Naive thymus-derived CD4-positive, alpha-beta T cell (primary cell): ENCODE measurements around the gene SERPINA4. TPM values are rescaled to one million over a fixed set of nuclear protein-coding genes. Genes with fewer than 3 reads are reported as not detected.

Experiments
- ATAC-seq: fragments of 150-1000 bp; cut with Tn5 transposase; 2 replicates; pipeline ENCODE4 v1.10.0; 2021; ENCODE audit warnings: mild to moderate bottlenecking, moderate library complexity
- CTCF ChIA-PET: fragments of 350-600 bp; sonication (Branson Sonifier 250); formaldehyde crosslinking; loops from one replicate; lab custom pipeline; 2021; ENCODE audit warnings: antibody characterized with exemption; lab: Charles Lee
- POLR2A ChIA-PET: fragments of 350-600 bp; sonication (Branson Sonifier 250); formaldehyde crosslinking; loops from one replicate; lab custom pipeline; 2021; ENCODE audit warnings: antibody characterized with exemption, inconsistent platforms; lab: Charles Lee
- DNase-seq, 9 donors: peaks; one replicate each; pipeline versions ENCODE4 v3.0.0 to v3.0.0-alpha.2; 2020 to 2022; ENCODE audit warnings: mixed read lengths in 1 of 9
- H3K27ac ChIP-seq: one replicate; pipeline ENCODE4 v1.7.0; 2013; ENCODE audit warnings: mild to moderate bottlenecking, low read depth, low read length, moderate library complexity
- H3K27me3 ChIP-seq, 2 donors: one replicate each; pipeline ENCODE4 v1.7.0; 2013; ENCODE audit warnings: low read length in 2 of 2, mild to moderate bottlenecking in 2 of 2, moderate library complexity in 2 of 2; ENCODE audit not compliant: control insufficient read depth in 2 of 2, insufficient read depth in 2 of 2
- H3K36me3 ChIP-seq, 3 experiments: 1 replicate in 2 of 3; 2 replicates in 1 of 3; pipeline ENCODE4 v1.7.0; 2013; ENCODE audit warnings: low read length in 3 of 3, mild to moderate bottlenecking in 3 of 3, moderate library complexity in 1 of 3; ENCODE audit not compliant: insufficient read depth in 3 of 3, control insufficient read depth in 2 of 3
- H3K4me1 ChIP-seq, 2 donors: one replicate each; pipeline ENCODE4 v1.7.0; 2013; ENCODE audit warnings: low read length in 2 of 2, mild to moderate bottlenecking in 2 of 2, moderate library complexity in 1 of 2; ENCODE audit not compliant: control insufficient read depth in 2 of 2, insufficient read depth in 2 of 2
- H3K4me3 ChIP-seq: 2 replicates; pipeline ENCODE4 v1.7.0; 2013; ENCODE audit warnings: mild to moderate bottlenecking, low read length
- H3K9me3 ChIP-seq, 3 experiments: 1 replicate in 2 of 3; 2 replicates in 1 of 3; pipeline ENCODE4 v1.7.0; 2013; ENCODE audit warnings: low read length in 3 of 3; ENCODE audit not compliant: control insufficient read depth in 2 of 3
- H3K27ac Mint-ChIP-seq, 9 donors: one replicate each; pipeline ENCODE4 v1.8.0; 2020 to 2022; ENCODE audit warnings: mixed read lengths in 9 of 9, mild to moderate bottlenecking in 8 of 9, moderate library complexity in 5 of 9, inconsistent platforms in 2 of 9
- H3K27me3 Mint-ChIP-seq, 5 donors: one replicate each; pipeline ENCODE4 v1.8.0; 2021 to 2022; ENCODE audit warnings: mixed read lengths in 5 of 5, mild to moderate bottlenecking in 1 of 5
- H3K36me3 Mint-ChIP-seq, 5 donors: one replicate each; pipeline ENCODE4 v1.8.0; 2020 to 2022; ENCODE audit warnings: mixed read lengths in 5 of 5, mild to moderate bottlenecking in 3 of 5, inconsistent platforms in 1 of 5
- H3K4me1 Mint-ChIP-seq, 7 donors: one replicate each; pipeline ENCODE4 v1.8.0; 2020 to 2022; ENCODE audit warnings: mixed read lengths in 7 of 7, mild to moderate bottlenecking in 3 of 7, inconsistent platforms in 1 of 7
- H3K4me3 Mint-ChIP-seq, 10 donors: one replicate each; pipeline ENCODE4 v1.8.0; 2020 to 2022; ENCODE audit warnings: mild to moderate bottlenecking in 10 of 10, mixed read lengths in 10 of 10, moderate library complexity in 6 of 10, inconsistent platforms in 2 of 10
- H3K9me3 Mint-ChIP-seq, 11 donors: one replicate each; pipeline ENCODE4 v1.8.0; 2020 to 2022; ENCODE audit warnings: mixed read lengths in 11 of 11, mild to moderate bottlenecking in 4 of 11, inconsistent platforms in 1 of 11, moderate library complexity in 1 of 11
- intact Hi-C, 2 donors: fragments of 100-400 bp; cut with micrococcal nuclease; formaldehyde crosslinking; loops; one replicate each; pipeline ENCODE4 v1.15.1; 2023
- polyA plus RNA-seq, 2 donors: library from polyadenylated mRNA; unstranded; fragments of 300-500 nt; fragmentation: Illumina TruSeq; gene quantifications; one replicate each; pipeline ENCODE4 v1.2.3, GENCODE V29; 2021
- total RNA-seq, 6 experiments: library from RNA in 5 of 6; stranded (reverse) in 5 of 6; gene quantifications; 1 replicate in 5 of 6; 2 replicates in 1 of 6; pipeline ENCODE4 v1.2.3 and lab custom pipeline; 2021 to 2026

Gene SERPINA4
- total and polyA plus RNA-seq, 7 experiments from 2014 or later: not detected

- Histone ChIP-seq H3K4me1 (no peaks in the 10 kb centered on the region), H3K9me3 (no peaks in the 10 kb centered on the region), H3K4me3 (no peak overlapping the region), H3K27me3 (no peaks in the 10 kb centered on the region), H3K36me3 (no peaks in the 10 kb centered on the region), H3K27ac (no peak overlapping the region)
- DNase-seq (no peak), ATAC-seq (no peak)
- intact Hi-C loops: no loop called here
- Mint-ChIP-seq H3K27ac (no peak overlapping the region), H3K9me3 (peaks cover 0 to 29% (median 9%) of the 10 kb centered on the region in 11 donors), H3K27me3 (peaks cover 0 to 16% (median 4%) of the 10 kb centered on the region in 5 donors), H3K36me3 (no peaks in the 10 kb centered on the region), H3K4me1 (no peaks in the 10 kb centered on the region), H3K4me3 (no peak overlapping the region)
- CTCF ChIA-PET: no interaction called here
- POLR2A ChIA-PET: no interaction called here
Measured at GRCh38 chr14:94612580-94613554, 51.6 kb downstream of the SERPINA4 start.

DNA sequence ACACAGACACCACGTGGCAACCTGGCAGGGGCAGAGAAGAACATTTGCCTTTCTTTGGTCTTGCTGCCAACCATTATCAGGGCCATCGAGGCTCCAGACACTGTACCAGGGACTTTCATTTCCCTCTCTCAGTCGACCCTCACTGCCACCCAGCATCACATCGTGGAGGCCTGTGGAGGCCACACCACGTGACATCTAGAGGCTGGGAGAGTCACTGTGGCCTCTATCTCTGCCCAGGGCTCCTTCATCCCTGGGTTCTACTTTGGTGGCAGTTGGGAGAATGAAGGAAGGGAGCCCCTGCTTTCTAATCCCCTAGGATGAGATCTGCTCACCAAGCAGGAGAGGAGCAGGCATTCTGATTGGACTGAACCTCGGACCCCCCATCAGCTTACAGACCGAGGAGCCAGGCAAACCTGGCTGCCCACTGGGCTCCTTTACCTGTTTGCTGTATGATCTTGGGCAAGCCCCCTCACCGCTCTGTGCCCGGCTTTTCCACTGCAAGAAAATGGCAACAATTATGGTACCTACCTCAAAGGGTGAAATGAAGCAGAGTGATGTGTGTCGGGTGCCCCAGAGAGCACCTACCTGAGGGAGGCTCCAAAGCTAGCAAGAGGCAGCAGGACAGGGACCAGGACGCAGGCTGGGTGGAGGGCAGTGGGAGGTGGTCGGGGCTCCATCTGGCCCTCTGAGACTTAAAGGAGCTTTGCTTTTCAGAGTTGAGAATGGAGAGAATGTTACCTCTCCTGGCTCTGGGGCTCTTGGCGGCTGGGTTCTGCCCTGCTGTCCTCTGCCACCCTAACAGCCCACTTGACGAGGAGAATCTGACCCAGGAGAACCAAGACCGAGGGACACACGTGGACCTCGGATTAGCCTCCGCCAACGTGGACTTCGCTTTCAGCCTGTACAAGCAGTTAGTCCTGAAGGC, 52.7 kb downstream of the SERPINA4 start:
- no peak for ATAC-seq
- H3K36me3 ChIP-seq: no peaks in the 10 kb centered on the region

GRCh38 chr14:94614802-94615201, 53.6 kb downstream of the SERPINA4 start:
- H3K36me3 ChIP-seq: no peaks in the 10 kb centered on the region
- DNase-seq: no peak
- H3K27ac ChIP-seq: no peak overlapping the region
- no peaks in the 10 kb centered on the region for H3K36me3 Mint-ChIP-seq
- peaks cover 1 to 31% (median 19%) of the 10 kb centered on the region in 11 donors for H3K9me3 Mint-ChIP-seq
- peaks cover 0 to 12% (median 0%) of the 10 kb centered on the region in 3 experiments for H3K9me3 ChIP-seq
- H3K4me3 ChIP-seq: no peak overlapping the region
- no peak overlapping the region for H3K4me3 Mint-ChIP-seq
- peaks cover 0 to 17% (median 4%) of the 10 kb centered on the region in 5 donors for H3K27me3 Mint-ChIP-seq
- H3K4me1 ChIP-seq: no peaks in the 10 kb centered on the region
- intact Hi-C loops: no loop called here
- no peaks in the 10 kb centered on the region for H3K27me3 ChIP-seq
- ATAC-seq: no peak
- no peak overlapping the region for H3K27ac Mint-ChIP-seq
- H3K4me1 Mint-ChIP-seq: no peaks in the 10 kb centered on the region
- ChIA-PET CTCF (interaction anchor here (0.6 kb wide), 1 partner anchor 13 kb away, joined by 4 read pairs; no protein-coding TSS in a partner anchor), POLR2A (no interaction called here)

More for the DNA sequence above, 52.7 kb downstream of the SERPINA4 start:
- Mint-ChIP-seq H3K9me3 (peaks cover 2 to 34% (median 17%) of the 10 kb centered on the region in 11 donors), H3K27me3 (peaks cover 0 to 16% (median 3%) of the 10 kb centered on the region in 5 donors), H3K36me3 (no peaks in the 10 kb centered on the region), H3K27ac (no peak overlapping the region), H3K4me3 (no peak overlapping the region), H3K4me1 (no peaks in the 10 kb centered on the region)
- intact Hi-C loops: no loop called here
- Histone ChIP-seq H3K27ac (no peak overlapping the region), H3K9me3 (peaks cover 0 to 10% (median 0%) of the 10 kb centered on the region in 3 experiments), H3K27me3 (no peaks in the 10 kb centered on the region), H3K4me1 (no peaks in the 10 kb centered on the region), H3K4me3 (no peak overlapping the region)
- no peak for DNase-seq
- POLR2A ChIA-PET: no interaction called here
- CTCF ChIA-PET: interaction anchor here (0.6 kb wide), 1 partner anchor 13 kb away, joined by 4 read pairs; no protein-coding TSS in a partner anchor

- Histone ChIP-seq H3K27me3 (no peaks in the 10 kb centered on the region), H3K36me3 (no peaks in the 10 kb centered on the region), H3K9me3 (peaks cover 0 to 12% (median 0%) of the 10 kb centered on the region in 3 experiments), H3K27ac (no peak overlapping the region), H3K4me1 (no peaks in the 10 kb centered on the region), H3K4me3 (no peak overlapping the region)
- ChIA-PET POLR2A (no interaction called here), CTCF (no interaction called here)
- no peak overlapping the region for H3K27ac Mint-ChIP-seq
- no peak for DNase-seq
- no peak for ATAC-seq
- intact Hi-C loops: no loop called here
- no peaks in the 10 kb centered on the region for H3K4me1 Mint-ChIP-seq
- H3K9me3 Mint-ChIP-seq: peaks cover 3 to 31% (median 19%) of the 10 kb centered on the region in 11 donors
- H3K27me3 Mint-ChIP-seq: peaks cover 0 to 22% (median 8%) of the 10 kb centered on the region in 5 donors
- no peak overlapping the region for H3K4me3 Mint-ChIP-seq
- peaks cover 0 to 3% (median 0%) of the 10 kb centered on the region in 5 donors for H3K36me3 Mint-ChIP-seq
Measured at GRCh38 chr14:94615254-94615653, 54.0 kb downstream of the SERPINA4 start.

DNA sequence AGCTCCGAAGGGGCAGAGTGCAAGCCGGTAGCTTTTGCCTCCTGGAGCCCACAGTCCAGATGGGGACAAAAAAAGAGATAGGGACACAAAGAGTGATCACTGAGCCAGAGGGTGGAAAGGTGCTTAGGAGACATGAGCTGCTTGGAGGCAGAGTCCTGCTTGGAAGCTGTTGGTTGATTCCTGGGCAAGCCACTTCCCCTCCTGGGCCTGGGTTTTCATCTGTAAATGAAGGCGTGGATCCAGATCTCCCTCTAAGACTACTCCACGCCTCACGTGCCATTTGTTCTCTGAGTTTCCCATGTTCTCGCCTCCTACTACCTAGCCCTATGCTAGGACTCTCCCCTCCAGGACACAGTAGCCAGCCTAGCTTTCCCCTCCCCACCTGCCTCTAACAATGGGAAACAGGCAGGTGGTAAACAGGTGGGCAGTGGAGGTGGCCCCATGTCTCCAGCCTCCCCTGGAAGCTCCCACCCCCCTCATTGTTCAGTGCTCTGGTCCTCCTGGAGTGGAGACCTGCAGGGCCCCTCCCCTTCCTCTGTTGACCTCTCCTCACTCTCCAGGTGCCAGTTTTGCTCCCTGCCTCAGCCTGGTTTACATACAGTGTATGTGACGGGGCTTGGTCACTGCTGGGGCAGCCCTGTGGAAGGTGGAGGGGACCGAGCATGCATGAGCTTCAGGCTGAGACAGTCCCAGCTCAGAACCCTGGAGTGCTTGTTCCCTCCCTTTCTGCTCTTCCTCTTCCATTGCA, 54.8 kb downstream of the SERPINA4 start:
- DNase-seq (no peak), ATAC-seq (no peak)
- Histone ChIP-seq H3K4me1 (no peaks in the 10 kb centered on the region), H3K27ac (no peak overlapping the region), H3K4me3 (no peak overlapping the region), H3K9me3 (peaks cover 0 to 12% (median 0%) of the 10 kb centered on the region in 3 experiments), H3K36me3 (no peaks in the 10 kb centered on the region), H3K27me3 (no peaks in the 10 kb centered on the region)
- no peak overlapping the region for H3K27ac Mint-ChIP-seq
- H3K27me3 Mint-ChIP-seq: peaks cover 0 to 26% (median 9%) of the 10 kb centered on the region in 5 donors
- H3K36me3 Mint-ChIP-seq: peaks cover 0 to 6% (median 0%) of the 10 kb centered on the region in 5 donors
- no peak overlapping the region for H3K4me3 Mint-ChIP-seq
- H3K9me3 Mint-ChIP-seq: peaks cover 3 to 31% (median 19%) of the 10 kb centered on the region in 11 donors
- no peaks in the 10 kb centered on the region for H3K4me1 Mint-ChIP-seq
- ChIA-PET POLR2A (no interaction called here), CTCF (no interaction called here)
- intact Hi-C loops: no loop called here
